GM13977 (cell line): Measurements from ENCODE around the gene ZNF362.

Source experiments
- DNase-seq: peaks from one replicate; pipeline ENCODE4 v3.0.0; 2012; ENCODE audit warnings: low spot score
- CTCF ChIP-seq: IDR thresholded peaks from 2 replicates; pipeline ENCODE4 v1.5.1; 2012; ENCODE audit warnings: mild to moderate bottlenecking, control low read depth; ENCODE audit not compliant: insufficient read depth; ENCODE audit errors: extremely low read depth, missing control alignments
- in situ Hi-C: fragments of 300-500 bp; cut with MboI; formaldehyde crosslinking; loops from one replicate; pipeline ENCODE4 v1.12.0; 2022; ENCODE audit warnings: low sequenced_read_pairs, low pct_unique_long_range_greater_than_20kb, mixed read lengths, inconsistent platforms; ENCODE audit not compliant: unreplicated experiment

ZNF362 gene

GRCh38 chr1:33327587-33328325 is 71.5 kb downstream of the ZNF362 start:
- in situ Hi-C loops, result no loop called here
- TF ChIP-seq CTCF, result no peak
- DNase-seq, result no peak

GRCh38 chr1:33328817-33329216 is 72.5 kb downstream of the ZNF362 start:
- in situ Hi-C loops, result no loop called here
- no peak for DNase-seq
- no peak for TF ChIP-seq CTCF

- no peak for DNase-seq
These were observed 73.5 kb downstream of the ZNF362 start for GRCh38 chr1:33329600-33330305.

GRCh38 chr1:33330361-33330890 is 74.1 kb downstream of the ZNF362 start:
- in situ Hi-C loops, result no loop called here
- TF ChIP-seq CTCF, result no peak
- DNase-seq, result no peak

More at GRCh38 chr1:33329600-33330305, 73.5 kb downstream of the ZNF362 start:
- in situ Hi-C loops, result no loop called here
- TF ChIP-seq CTCF, result no peak

- no peak for TF ChIP-seq CTCF
- no peak for DNase-seq
- in situ Hi-C loops, result no loop called here
These were observed 74.6 kb downstream of the ZNF362 start for GRCh38 chr1:33330906-33331305.

- no peak for TF ChIP-seq CTCF
- in situ Hi-C loops, result no loop called here
- no peak for DNase-seq
These were observed 75.4 kb downstream of the ZNF362 start for GRCh38 chr1:33331444-33332356.
